HEK293 (cell line): ENCODE results near the gene SFXN2.

Source experiments
- ATF2 ChIP-seq: fragments of 450-650 bp; formaldehyde crosslinking; IDR thresholded peaks from 2 replicates; pipeline ENCODE4 v1.5.1; 2016; ENCODE audit warnings: missing biosample characterization, missing genetic modification characterization, low read depth
- KLF17 ChIP-seq: fragments of 450-650 bp; formaldehyde crosslinking; IDR thresholded peaks from 2 replicates; pipeline ENCODE4 v1.5.1; 2016; ENCODE audit warnings: missing biosample characterization, missing genetic modification characterization
- KLF9 ChIP-seq: fragments of 450-650 bp; formaldehyde crosslinking; IDR thresholded peaks from 2 replicates; pipeline ENCODE4 v1.5.1; 2016; ENCODE audit warnings: missing biosample characterization, missing genetic modification characterization, low read depth
- ZBTB20 ChIP-seq: fragments of 450-650 bp; formaldehyde crosslinking; IDR thresholded peaks from 2 replicates; pipeline ENCODE4 v1.5.1; 2016; ENCODE audit warnings: missing biosample characterization, missing genetic modification characterization
- ZNF19 ChIP-seq: fragments of 450-650 bp; formaldehyde crosslinking; IDR thresholded peaks from 2 replicates; pipeline ENCODE4; 2016; ENCODE audit warnings: missing biosample characterization, missing genetic modification characterization, low read depth
- ZNF274 ChIP-seq, 2 experiments: fragments of 200-500 bp in 1 of 2; fragments of 450-650 bp in 1 of 2; sonication (Bioruptor generic) in 1 of 2; formaldehyde crosslinking in 1 of 2; IDR thresholded peaks; 2 replicates each; pipeline versions ENCODE4 v1.5.1 to v1.6.1; 2014 to 2016; ENCODE audit warnings: borderline replicate concordance in 1 of 2, inconsistent platforms in 1 of 2, low read length in 1 of 2, missing biosample characterization in 1 of 2, missing genetic modification characterization in 1 of 2
- ZNF324 ChIP-seq: fragments of 450-650 bp; formaldehyde crosslinking; IDR thresholded peaks from 2 replicates; pipeline ENCODE4 v1.5.1; 2016; ENCODE audit warnings: missing biosample characterization, missing genetic modification characterization
- TF ChIP-seq, protein P1 (sequence below): fragments of 450-650 bp; formaldehyde crosslinking; IDR thresholded peaks from 2 replicates; pipeline ENCODE4 v1.5.1; 2016; ENCODE audit warnings: missing biosample characterization, missing genetic modification characterization

DNA sequence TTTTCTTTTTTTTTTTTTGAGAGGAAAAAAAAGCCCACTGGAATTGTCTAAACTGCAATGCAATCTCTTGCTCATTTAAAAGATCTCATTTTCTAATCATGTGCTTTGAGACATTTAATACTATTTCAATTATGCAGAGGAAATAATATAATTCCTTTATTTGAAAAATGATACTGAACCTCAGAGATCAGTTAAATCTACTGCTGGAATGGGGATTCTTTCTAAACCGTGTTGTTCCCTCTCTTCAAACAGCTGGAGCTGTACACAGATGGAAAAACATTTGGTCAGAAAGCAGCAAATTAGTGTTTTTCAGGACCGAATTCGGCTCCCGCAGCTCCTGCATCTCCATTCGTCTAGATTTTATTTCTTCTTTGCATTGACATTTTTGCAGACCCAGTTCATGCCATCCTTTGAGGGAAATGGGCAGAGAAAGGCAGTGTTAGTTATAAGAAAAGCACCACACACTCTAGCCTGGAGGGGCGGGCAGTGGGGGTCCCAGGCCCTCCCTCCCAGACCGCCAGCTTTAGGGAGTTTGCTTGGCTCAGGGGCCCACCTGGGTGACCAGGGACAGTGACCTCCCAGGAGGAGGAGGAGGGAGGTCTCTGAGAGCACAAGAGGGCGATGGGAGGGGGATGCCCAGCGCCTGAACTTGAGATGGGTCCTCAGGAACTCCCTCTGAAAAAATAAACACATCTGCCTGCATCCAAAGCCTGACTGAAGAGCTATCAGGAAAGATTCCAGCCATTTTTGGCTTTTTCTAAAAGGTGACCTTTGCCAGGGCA is 37.7 kb upstream of the SFXN2 start:
- TF ChIP-seq ZNF19 (tag by site-specific recombination) (no peak), ATF2 (tag by site-specific recombination) (no peak), KLF9 (tag by site-specific recombination) (no peak), KLF17 (tag by site-specific recombination) (no peak), ZBTB20 (no peak), ZNF274 (IDR thresholded peaks at IDR 0.05; ENCODE audit: low read length) (no peak), ZNF274 (tag by site-specific recombination; IDR thresholded peaks at IDR 0.05; ENCODE audit: borderline replicate concordance) (no peak), ZNF324 (no peak)
- TF ChIP-seq, protein P1, sequence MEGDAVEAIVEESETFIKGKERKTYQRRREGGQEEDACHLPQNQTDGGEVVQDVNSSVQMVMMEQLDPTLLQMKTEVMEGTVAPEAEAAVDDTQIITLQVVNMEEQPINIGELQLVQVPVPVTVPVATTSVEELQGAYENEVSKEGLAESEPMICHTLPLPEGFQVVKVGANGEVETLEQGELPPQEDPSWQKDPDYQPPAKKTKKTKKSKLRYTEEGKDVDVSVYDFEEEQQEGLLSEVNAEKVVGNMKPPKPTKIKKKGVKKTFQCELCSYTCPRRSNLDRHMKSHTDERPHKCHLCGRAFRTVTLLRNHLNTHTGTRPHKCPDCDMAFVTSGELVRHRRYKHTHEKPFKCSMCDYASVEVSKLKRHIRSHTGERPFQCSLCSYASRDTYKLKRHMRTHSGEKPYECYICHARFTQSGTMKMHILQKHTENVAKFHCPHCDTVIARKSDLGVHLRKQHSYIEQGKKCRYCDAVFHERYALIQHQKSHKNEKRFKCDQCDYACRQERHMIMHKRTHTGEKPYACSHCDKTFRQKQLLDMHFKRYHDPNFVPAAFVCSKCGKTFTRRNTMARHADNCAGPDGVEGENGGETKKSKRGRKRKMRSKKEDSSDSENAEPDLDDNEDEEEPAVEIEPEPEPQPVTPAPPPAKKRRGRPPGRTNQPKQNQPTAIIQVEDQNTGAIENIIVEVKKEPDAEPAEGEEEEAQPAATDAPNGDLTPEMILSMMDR (tag by site-specific recombination), result no peak
